Measurements from ENCODE around the gene GPRIN1.
A peak's percentile ranks its signal among the peaks of the same experiment; 100 is the strongest.

GPRIN1 gene

DNA sequence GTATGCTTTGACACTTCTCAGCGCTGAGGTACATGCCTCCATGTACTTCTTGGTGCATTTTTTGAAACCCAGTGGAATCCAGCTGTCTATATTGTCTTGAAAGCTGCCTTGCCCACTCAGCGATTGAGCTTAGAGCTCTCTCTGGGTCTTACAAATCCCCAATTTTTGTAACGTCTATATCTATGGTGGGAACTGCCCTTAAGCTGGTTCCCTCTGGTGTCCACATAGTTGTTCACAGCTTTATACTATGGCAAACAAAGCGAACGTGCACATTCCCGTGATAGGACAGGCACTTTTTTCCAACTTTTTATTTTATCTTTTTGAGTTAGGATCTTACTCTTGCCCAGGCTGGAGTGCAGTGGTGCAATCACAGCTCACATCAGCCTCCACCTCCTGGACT is 39.9 kb downstream of the GPRIN1 start:
- DNase-seq (ENCODE audit: insufficient read length, low spot score): no peak
- TF ChIP-seq POLR2A (IDR thresholded peaks at IDR 0.05; ENCODE audit: low read depth, low read length): no peak
- no peak for TF ChIP-seq PAX5 (IDR thresholded peaks at IDR 0.05; ENCODE audit: insufficient read depth, low read length, severe bottlenecking)
- no peak for TF ChIP-seq SPI1 (IDR thresholded peaks at IDR 0.05; ENCODE audit: low read depth, low read length)
- TF ChIP-seq TAF1 (IDR thresholded peaks at IDR 0.05; ENCODE audit: low read depth, low read length): no peak
- TF ChIP-seq POU2F2 (IDR thresholded peaks at IDR 0.05; ENCODE audit: low read depth, low read length): no peak
- no peak for TF ChIP-seq POLR2AphosphoS5 (IDR thresholded peaks at IDR 0.05; ENCODE audit: low read depth, low read length)
- no peak for FAIRE-seq

DNA sequence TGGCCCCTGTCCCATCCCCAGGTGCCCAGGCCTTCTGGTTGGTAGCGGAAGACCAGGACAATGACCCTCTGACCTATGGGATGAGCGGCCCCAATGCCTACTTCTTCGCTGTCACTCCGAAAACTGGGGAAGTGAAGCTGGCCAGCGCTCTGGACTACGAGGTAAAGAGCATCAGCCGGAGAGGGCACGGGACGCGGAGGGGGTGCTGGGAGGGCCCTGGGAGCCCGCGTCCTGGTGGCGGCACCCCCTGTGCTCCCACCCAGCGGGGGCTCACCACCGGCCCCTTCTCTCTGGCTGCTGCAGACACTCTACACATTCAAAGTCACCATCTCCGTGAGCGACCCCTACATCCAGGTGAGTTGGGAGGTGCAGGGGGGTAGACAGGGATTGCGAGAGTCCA is 41.3 kb downstream of the GPRIN1 start:
- TF ChIP-seq TAF1 (IDR thresholded peaks at IDR 0.05; ENCODE audit: low read depth, low read length) (no peak), POLR2A (IDR thresholded peaks at IDR 0.05; ENCODE audit: low read depth, low read length) (no peak), PAX5 (IDR thresholded peaks at IDR 0.05; ENCODE audit: insufficient read depth, low read length, severe bottlenecking) (no peak), POU2F2 (IDR thresholded peaks at IDR 0.05; ENCODE audit: low read depth, low read length) (no peak)
- DNase-seq (ENCODE audit: insufficient read length, low spot score): no peak
- FAIRE-seq: no peak

DNA sequence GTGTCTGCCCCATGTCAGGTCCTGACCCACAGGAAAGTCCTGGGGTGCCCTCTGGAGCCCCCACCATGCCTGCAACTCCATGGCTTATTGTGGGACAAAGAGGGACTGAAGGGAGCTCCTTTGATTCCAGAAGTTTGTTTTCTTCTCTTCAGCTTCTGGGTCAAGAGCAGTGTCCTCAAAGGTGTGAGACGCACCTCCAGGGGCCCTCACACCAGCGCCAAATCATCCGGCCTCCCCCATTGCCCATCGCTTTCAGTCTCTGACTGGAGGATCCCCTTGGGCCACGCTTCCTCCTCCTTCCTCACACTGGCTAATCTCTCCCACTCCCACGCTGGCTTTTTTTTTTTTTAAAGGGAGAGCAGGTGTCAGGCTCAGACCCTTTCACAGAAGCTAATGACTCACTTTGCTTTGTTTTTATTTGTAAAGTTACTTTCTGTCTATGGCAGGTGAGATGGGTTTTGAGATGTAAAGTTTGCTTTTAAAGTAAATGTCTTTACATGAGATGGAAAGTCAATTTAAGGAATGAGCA is 44.1 kb downstream of the GPRIN1 start:
- DNase-seq (ENCODE audit: insufficient read length, low spot score) (no peak), FAIRE-seq (no peak)
- TF ChIP-seq PAX5 (IDR thresholded peaks at IDR 0.05; ENCODE audit: insufficient read depth, low read length, severe bottlenecking) (no peak), POU2F2 (IDR thresholded peaks at IDR 0.05; ENCODE audit: low read depth, low read length) (no peak), SPI1 (IDR thresholded peaks at IDR 0.05; ENCODE audit: low read depth, low read length) (no peak), POLR2A (IDR thresholded peaks at IDR 0.05; ENCODE audit: low read depth, low read length) (no peak), TAF1 (IDR thresholded peaks at IDR 0.05; ENCODE audit: low read depth, low read length) (no peak), POLR2AphosphoS5 (IDR thresholded peaks at IDR 0.05; ENCODE audit: low read depth, low read length) (no peak)

DNA sequence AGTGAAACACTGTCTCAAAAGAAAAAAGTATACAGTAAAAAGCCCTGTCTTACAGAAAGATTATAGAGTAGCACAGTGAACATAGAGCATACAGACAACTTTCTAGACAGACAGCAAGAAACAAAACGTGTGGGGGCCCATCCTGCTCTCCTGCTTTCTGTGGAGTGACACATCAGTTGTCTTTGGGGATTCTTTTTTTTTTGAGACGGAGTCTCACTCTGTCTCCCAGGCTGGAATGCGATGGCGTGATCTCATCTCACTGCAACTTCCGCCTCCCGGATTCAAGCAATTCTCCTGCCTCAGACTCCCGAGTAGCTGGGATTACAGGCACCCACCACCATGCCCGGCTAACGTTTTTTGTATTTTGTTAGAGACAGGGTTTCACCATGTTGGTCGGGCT is 46.0 kb downstream of the GPRIN1 start:
- no peak for DNase-seq (ENCODE audit: insufficient read length, low spot score)
- no peak for FAIRE-seq
- no peak for TF ChIP-seq POLR2A (IDR thresholded peaks at IDR 0.05; ENCODE audit: low read depth, low read length)
- no peak for TF ChIP-seq SPI1 (IDR thresholded peaks at IDR 0.05; ENCODE audit: low read depth, low read length)
- no peak for TF ChIP-seq PAX5 (IDR thresholded peaks at IDR 0.05; ENCODE audit: insufficient read depth, low read length, severe bottlenecking)
- no peak for TF ChIP-seq POU2F2 (IDR thresholded peaks at IDR 0.05; ENCODE audit: low read depth, low read length)
- TF ChIP-seq TAF1 (IDR thresholded peaks at IDR 0.05; ENCODE audit: low read depth, low read length): no peak
- TF ChIP-seq POLR2AphosphoS5 (IDR thresholded peaks at IDR 0.05; ENCODE audit: low read depth, low read length): no peak

DNA sequence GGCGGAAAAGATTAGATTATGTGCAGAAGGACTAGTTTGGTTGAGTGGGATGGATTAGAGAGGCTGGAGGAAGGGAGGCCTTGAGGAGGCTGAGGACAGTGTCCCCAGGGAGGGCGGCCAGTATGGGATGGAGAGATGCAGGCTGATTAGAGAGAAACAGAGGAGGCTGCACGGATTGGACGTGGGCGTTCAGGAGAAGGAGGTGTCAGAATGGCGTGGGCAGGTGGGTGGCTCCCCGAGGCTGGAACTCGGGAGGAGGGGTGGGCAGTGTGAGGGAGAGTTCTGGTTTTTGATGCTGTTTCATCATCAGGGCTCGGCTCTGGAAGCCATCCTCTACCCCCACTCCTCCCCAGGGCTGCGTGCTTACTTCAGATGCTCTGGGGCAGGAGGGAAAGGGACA is 47.8 kb downstream of the GPRIN1 start:
- FAIRE-seq (no peak), DNase-seq (ENCODE audit: insufficient read length, low spot score) (no peak)
- TF ChIP-seq PAX5 (IDR thresholded peaks at IDR 0.05; ENCODE audit: insufficient read depth, low read length, severe bottlenecking): no peak
- TF ChIP-seq SPI1 (IDR thresholded peaks at IDR 0.05; ENCODE audit: low read depth, low read length): no peak

DNA sequence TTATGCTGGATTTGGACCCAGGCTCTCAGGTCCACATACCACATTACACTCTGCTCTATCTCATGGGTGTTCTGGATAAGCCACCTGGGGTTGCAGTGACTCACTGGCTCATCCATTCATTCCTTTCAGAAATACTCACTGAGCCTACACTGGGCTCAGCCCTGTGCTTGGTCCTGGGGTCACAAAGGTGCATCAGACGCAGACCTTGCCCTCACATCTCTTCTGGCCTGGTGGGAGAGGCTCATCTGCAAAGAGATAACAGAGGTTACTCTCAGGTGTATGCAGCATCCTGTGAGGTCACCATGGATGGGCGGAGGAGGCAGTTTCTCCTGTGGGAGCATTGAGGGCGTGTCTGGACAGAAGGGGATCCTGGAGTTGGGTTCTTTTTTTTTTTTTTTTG is 48.7 kb downstream of the GPRIN1 start:
- no peak for TF ChIP-seq TAF1 (IDR thresholded peaks at IDR 0.05; ENCODE audit: low read depth, low read length)
- TF ChIP-seq PAX5 (IDR thresholded peaks at IDR 0.05; ENCODE audit: insufficient read depth, low read length, severe bottlenecking): no peak
- no peak for TF ChIP-seq POLR2A (IDR thresholded peaks at IDR 0.05; ENCODE audit: low read depth, low read length)
- TF ChIP-seq SPI1 (IDR thresholded peaks at IDR 0.05; ENCODE audit: low read depth, low read length): no peak
- FAIRE-seq: no peak
- DNase-seq (ENCODE audit: insufficient read length, low spot score): no peak

DNA sequence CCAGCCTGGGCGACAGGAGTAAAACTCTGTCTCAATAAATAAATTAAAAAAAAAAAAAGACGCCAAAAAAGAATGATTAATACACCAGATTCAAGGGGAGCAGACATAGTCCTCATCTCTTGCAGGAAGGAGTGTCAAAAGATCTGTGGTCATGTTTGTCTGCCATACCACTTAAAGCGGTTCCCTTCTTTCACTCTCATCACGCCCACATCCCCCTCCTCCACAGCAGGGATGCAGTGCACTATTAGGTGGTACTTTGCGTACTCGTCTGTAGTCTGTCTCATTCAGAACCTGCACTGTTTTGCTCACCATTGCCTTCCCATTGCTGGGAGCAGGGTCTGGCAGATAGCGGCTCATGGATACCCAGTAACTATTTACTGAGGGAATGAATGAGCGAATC is 49.6 kb downstream of the GPRIN1 start:
- TF ChIP-seq POLR2AphosphoS5 (IDR thresholded peaks at IDR 0.05; ENCODE audit: low read depth, low read length) (no peak), POU2F2 (IDR thresholded peaks at IDR 0.05; ENCODE audit: low read depth, low read length) (no peak), PAX5 (IDR thresholded peaks at IDR 0.05; ENCODE audit: insufficient read depth, low read length, severe bottlenecking) (no peak), TAF1 (IDR thresholded peaks at IDR 0.05; ENCODE audit: low read depth, low read length) (no peak), POLR2A (IDR thresholded peaks at IDR 0.05; ENCODE audit: low read depth, low read length) (no peak), SPI1 (IDR thresholded peaks at IDR 0.05; ENCODE audit: low read depth, low read length) (no peak)
- no peak for DNase-seq (ENCODE audit: insufficient read length, low spot score)

DNA sequence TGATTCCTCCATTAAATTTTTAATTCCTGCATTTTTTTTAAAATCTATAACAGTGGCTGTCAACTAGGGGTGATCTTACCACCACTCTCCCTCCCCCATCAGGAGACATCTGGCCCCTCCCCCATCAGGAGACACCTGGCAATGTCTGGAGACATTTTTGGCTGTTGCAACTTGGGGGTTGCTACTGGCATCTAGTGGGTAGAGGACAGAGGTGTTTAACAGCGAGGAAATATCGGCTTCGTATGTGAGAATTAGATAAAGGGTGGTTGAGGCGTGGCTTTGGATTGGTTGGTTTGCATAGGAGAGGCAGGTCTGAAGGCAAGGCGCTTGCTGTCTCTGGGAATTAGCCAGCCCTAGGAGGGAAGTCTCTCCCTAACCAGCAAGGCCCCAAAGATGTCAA is 50.3 kb downstream of the GPRIN1 start:
- TF ChIP-seq POLR2A (IDR thresholded peaks at IDR 0.05; ENCODE audit: low read depth, low read length): no peak
- no peak for TF ChIP-seq POU2F2 (IDR thresholded peaks at IDR 0.05; ENCODE audit: low read depth, low read length)
- TF ChIP-seq SPI1 (IDR thresholded peaks at IDR 0.05; ENCODE audit: low read depth, low read length): no peak
- TF ChIP-seq POLR2AphosphoS5 (IDR thresholded peaks at IDR 0.05; ENCODE audit: low read depth, low read length): no peak
- TF ChIP-seq PAX5 (IDR thresholded peaks at IDR 0.05; ENCODE audit: insufficient read depth, low read length, severe bottlenecking): no peak
- TF ChIP-seq TAF1 (IDR thresholded peaks at IDR 0.05; ENCODE audit: low read depth, low read length): no peak
- DNase-seq (ENCODE audit: insufficient read length, low spot score): no peak
- no peak for FAIRE-seq

More for the DNA sequence above, 49.6 kb downstream of the GPRIN1 start:
- FAIRE-seq: peak; percentile 9

DNA sequence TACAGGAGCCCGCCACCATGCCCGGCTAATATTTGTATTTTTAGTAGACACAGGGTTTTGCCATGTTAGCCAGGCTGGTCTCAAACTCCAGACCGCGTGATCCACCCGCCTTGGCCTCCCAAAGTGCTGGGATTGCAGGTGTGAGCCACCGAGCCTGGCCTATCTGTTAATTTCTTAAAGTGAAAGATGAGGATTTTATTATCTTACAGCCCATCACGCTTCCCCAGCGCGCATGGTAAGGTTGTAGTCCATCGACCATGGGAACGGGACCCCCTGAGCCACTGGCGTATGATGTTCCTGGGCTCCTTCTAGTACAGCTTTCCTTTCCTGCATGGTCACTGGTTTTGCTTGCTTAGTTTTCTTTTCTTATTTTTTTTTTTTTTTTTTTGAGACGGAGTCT is 52.1 kb downstream of the GPRIN1 start:
- DNase-seq (ENCODE audit: insufficient read length, low spot score) (no peak), FAIRE-seq (no peak)
- no peak for TF ChIP-seq SPI1 (IDR thresholded peaks at IDR 0.05; ENCODE audit: low read depth, low read length)
- no peak for TF ChIP-seq POLR2A (IDR thresholded peaks at IDR 0.05; ENCODE audit: low read depth, low read length)
- no peak for TF ChIP-seq POLR2AphosphoS5 (IDR thresholded peaks at IDR 0.05; ENCODE audit: low read depth, low read length)
- TF ChIP-seq TAF1 (IDR thresholded peaks at IDR 0.05; ENCODE audit: low read depth, low read length): no peak
- TF ChIP-seq PAX5 (IDR thresholded peaks at IDR 0.05; ENCODE audit: insufficient read depth, low read length, severe bottlenecking): no peak
- TF ChIP-seq POU2F2 (IDR thresholded peaks at IDR 0.05; ENCODE audit: low read depth, low read length): no peak

DNA sequence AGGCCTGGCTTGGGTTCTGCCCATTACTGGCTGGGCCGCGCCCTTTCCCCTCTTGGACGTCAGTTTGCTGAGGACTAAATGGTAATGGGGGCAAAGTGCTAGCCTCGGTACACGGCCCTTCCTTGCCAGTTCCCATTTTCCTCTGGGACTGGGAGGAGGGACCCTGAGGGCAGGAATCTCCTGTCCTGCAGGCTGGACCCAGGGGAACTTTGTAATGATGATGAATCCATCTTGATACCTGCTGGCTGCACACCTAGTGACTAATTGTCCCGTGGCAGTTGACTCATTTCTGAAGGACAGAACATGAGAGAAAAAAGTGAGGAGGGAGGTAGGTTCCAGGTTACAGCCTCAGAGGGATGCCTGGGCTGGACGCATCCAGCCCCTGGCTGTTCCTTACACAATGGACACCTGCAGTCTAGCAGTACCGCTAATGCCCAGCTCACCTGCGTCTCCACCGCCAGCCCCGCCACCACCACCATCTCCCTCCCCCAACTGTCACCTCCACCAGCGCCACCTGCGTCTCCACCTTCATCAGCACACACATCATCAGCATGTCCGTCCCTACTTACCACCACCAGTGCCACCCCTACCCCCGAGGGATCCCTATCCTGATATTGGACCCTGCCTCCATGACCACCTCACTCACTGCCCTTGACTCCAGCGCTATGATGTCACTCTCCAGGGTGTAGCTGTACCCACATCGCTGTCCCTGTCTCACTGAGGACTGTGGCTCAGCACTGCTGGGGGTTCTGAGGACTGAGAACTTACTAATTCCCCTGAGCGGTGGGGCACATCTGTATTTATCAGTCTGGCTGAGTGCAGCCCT is 56.5 kb downstream of the GPRIN1 start:
- DNase-seq (ENCODE audit: insufficient read length, low spot score): no peak
- FAIRE-seq: no peak
- TF ChIP-seq PAX5 (IDR thresholded peaks at IDR 0.05; ENCODE audit: insufficient read depth, low read length, severe bottlenecking): no peak
- TF ChIP-seq POLR2AphosphoS5 (IDR thresholded peaks at IDR 0.05; ENCODE audit: low read depth, low read length): no peak
- no peak for TF ChIP-seq TAF1 (IDR thresholded peaks at IDR 0.05; ENCODE audit: low read depth, low read length)
- no peak for TF ChIP-seq POU2F2 (IDR thresholded peaks at IDR 0.05; ENCODE audit: low read depth, low read length)
- TF ChIP-seq POLR2A (IDR thresholded peaks at IDR 0.05; ENCODE audit: low read depth, low read length): no peak
- TF ChIP-seq SPI1 (IDR thresholded peaks at IDR 0.05; ENCODE audit: low read depth, low read length): no peak
